DND-41 (cell line): ENCODE data around the gene STARD3.

ENCODE experiments used
- ATAC-seq: fragments of 200-7000 bp; cut with Tn5 transposase; 3 replicates; pipeline ENCODE4 v1.9.1; 2021; ENCODE audit warnings: low read depth; ENCODE audit not compliant: insufficient read depth
- DNase-seq: peaks from one replicate; pipeline ENCODE4 v3.0.0-alpha.2; 2020
- H2AFZ ChIP-seq: 2 replicates; pipeline ENCODE4 v1.6.0; 2012; ENCODE audit warnings: low read depth, low read length
- H3K27ac ChIP-seq: 2 replicates; pipeline ENCODE4 v1.5.1; 2012; ENCODE audit warnings: low read length, inconsistent platforms
- H3K27me3 ChIP-seq: fragments of 200-600 bp; sonication (generic); 2 replicates; pipeline ENCODE4 v1.6.0; 2012; ENCODE audit warnings: low read length, mild to moderate bottlenecking, inconsistent platforms; ENCODE audit not compliant: insufficient read depth, poor library complexity
- H3K36me3 ChIP-seq: 2 replicates; pipeline ENCODE4 v1.5.1; 2012; ENCODE audit warnings: low read length, inconsistent platforms; ENCODE audit not compliant: insufficient read depth
- H3K4me1 ChIP-seq: 2 replicates; pipeline ENCODE4 v1.5.1; 2012; ENCODE audit warnings: mild to moderate bottlenecking, low read length; ENCODE audit not compliant: insufficient read depth
- H3K4me2 ChIP-seq: 2 replicates; pipeline ENCODE4 v1.6.0; 2012; ENCODE audit warnings: mild to moderate bottlenecking, moderate library complexity, low read length, inconsistent platforms; ENCODE audit not compliant: insufficient read depth
- H3K4me3 ChIP-seq, 2 experiments: fragments of 200-600 bp in 1 of 2; shearing (Covaris generic) in 1 of 2; 2 replicates each; pipeline ENCODE4 v1.5.1; 2012 to 2016; ENCODE audit warnings: inconsistent platforms in 2 of 2, low read length in 2 of 2, mild to moderate bottlenecking in 2 of 2, low read depth in 1 of 2, moderate library complexity in 1 of 2
- H3K79me2 ChIP-seq: 2 replicates; pipeline ENCODE4 v1.6.0; 2012; ENCODE audit warnings: low read length, inconsistent platforms; ENCODE audit not compliant: insufficient read depth
- H3K9ac ChIP-seq: 2 replicates; pipeline ENCODE4 v1.6.0; 2012; ENCODE audit warnings: low read depth, mild to moderate bottlenecking, inconsistent platforms, low read length, moderate library complexity
- H3K9me3 ChIP-seq: 2 replicates; pipeline ENCODE4 v1.5.1; 2012; ENCODE audit warnings: low read length, moderate library complexity, mild to moderate bottlenecking, inconsistent platforms; ENCODE audit not compliant: insufficient read depth, severe bottlenecking
- H4K20me1 ChIP-seq: 2 replicates; pipeline ENCODE4 v1.6.0; 2012; ENCODE audit warnings: low read length; ENCODE audit not compliant: insufficient read depth
- EZH2 ChIP-seq: IDR thresholded peaks from 3 replicates; pipeline ENCODE4 v1.6.1; 2012; ENCODE audit warnings: borderline replicate concordance, low read depth, mild to moderate bottlenecking, moderate library complexity, low read length, inconsistent platforms; ENCODE audit not compliant: severe bottlenecking
- TF ChIP-seq, protein P1 (sequence below): IDR thresholded peaks from 2 replicates; pipeline ENCODE4 v1.5.1; 2012; ENCODE audit warnings: borderline replicate concordance, low read length, moderate library complexity, mild to moderate bottlenecking; ENCODE audit not compliant: poor library complexity, severe bottlenecking; ENCODE audit errors: extremely low read depth

Gene STARD3

DNA sequence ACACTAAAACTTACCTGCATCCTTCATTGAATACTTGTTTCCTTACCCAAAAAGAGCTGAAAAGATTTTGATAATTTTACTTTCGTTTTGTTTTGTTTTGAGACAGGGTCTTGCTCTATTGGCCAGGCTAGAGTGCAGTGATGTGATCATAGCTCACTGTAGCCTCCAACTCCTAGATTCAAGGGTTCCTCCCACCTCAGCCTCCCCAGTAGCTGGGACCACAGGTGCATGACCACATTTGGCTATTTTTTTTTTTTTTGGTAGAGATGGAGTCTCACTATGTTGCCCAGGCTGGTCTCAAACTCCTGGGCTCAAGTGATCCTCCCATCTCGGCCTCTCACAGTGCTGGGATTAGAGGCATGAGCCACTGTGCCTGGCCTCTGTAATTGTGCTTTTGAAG lies 18.2 kb downstream of the STARD3 start:
- H4K20me1 ChIP-seq: peaks cover 39% of the 10 kb centered on the region
- ATAC-seq: no peak
- no peak overlapping the region for H3K9ac ChIP-seq

DNA sequence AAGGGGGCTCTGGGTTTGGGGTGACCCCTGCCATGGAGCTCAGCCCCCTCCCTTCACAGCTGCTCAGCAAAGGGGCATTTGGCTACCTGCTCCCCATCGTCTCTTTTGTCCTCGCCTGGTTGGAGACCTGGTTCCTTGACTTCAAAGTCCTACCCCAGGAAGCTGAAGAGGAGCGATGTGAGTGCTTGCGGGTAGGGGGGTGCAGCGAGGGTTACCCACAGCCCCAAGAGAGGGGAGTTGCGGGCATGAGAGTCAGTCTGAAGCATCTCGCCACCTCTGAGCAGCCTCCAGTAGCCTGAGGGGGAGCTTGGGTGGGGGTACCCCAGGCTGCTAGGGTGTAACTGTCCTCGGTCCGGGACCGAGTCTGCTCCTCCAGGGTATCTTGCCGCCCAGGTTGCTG lies 21.4 kb downstream of the STARD3 start:
- no peak overlapping the region for H2AFZ ChIP-seq
- H3K27me3 ChIP-seq: no peaks in the 10 kb centered on the region
- no peak overlapping the region for H3K4me2 ChIP-seq
- no peaks in the 10 kb centered on the region for H3K4me1 ChIP-seq
- H3K9me3 ChIP-seq: no peaks in the 10 kb centered on the region
- no peak for ATAC-seq
- no peak overlapping the region for H3K27ac ChIP-seq
- peaks cover 78% of the 10 kb centered on the region for H3K36me3 ChIP-seq
- H3K9ac ChIP-seq: no peak overlapping the region
- no peak overlapping the region for H3K4me3 ChIP-seq
- peaks cover 11% of the 10 kb centered on the region; the same call in 1 of the 2 replicates for H3K79me2 ChIP-seq
- DNase-seq: no peak
- TF ChIP-seq, protein P1, sequence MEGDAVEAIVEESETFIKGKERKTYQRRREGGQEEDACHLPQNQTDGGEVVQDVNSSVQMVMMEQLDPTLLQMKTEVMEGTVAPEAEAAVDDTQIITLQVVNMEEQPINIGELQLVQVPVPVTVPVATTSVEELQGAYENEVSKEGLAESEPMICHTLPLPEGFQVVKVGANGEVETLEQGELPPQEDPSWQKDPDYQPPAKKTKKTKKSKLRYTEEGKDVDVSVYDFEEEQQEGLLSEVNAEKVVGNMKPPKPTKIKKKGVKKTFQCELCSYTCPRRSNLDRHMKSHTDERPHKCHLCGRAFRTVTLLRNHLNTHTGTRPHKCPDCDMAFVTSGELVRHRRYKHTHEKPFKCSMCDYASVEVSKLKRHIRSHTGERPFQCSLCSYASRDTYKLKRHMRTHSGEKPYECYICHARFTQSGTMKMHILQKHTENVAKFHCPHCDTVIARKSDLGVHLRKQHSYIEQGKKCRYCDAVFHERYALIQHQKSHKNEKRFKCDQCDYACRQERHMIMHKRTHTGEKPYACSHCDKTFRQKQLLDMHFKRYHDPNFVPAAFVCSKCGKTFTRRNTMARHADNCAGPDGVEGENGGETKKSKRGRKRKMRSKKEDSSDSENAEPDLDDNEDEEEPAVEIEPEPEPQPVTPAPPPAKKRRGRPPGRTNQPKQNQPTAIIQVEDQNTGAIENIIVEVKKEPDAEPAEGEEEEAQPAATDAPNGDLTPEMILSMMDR: no peak
- no peak for TF ChIP-seq EZH2
- peaks cover 29% of the 10 kb centered on the region for H4K20me1 ChIP-seq

More for the DNA sequence above, 18.2 kb downstream of the STARD3 start:
- Histone ChIP-seq H3K4me2 (no peak overlapping the region), H3K4me1 (no peaks in the 10 kb centered on the region), H3K9me3 (no peaks in the 10 kb centered on the region), H3K79me2 (peaks cover 13% of the 10 kb centered on the region; the same call in 1 of the 2 replicates), H3K36me3 (peaks cover 48% of the 10 kb centered on the region), H3K27ac (no peak overlapping the region), H2AFZ (no peak overlapping the region), H3K27me3 (no peaks in the 10 kb centered on the region), H3K4me3 (no peak overlapping the region)
- TF ChIP-seq, protein P1: no peak
- no peak for TF ChIP-seq EZH2
- DNase-seq: no peak

DNA sequence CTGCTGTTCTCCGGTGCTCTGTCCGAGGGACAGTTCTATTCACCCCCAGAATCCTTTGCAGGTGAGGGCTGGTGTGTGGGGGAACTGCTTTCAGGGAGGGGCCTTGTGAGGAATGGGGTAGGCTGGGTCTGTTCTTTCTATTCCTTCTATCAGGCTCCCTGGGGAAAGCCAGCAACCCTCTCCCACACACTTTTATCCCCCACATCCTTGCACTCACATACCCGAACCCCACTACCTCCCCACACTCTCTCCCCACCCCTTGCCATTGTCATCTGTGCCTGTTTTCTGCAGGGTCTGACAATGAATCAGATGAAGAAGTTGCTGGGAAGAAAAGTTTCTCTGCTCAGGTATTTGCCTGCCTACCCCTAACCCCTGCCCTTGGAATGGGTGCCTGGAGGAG lies 21.8 kb downstream of the STARD3 start:
- Histone ChIP-seq H3K4me1 (no peaks in the 10 kb centered on the region), H3K79me2 (peaks cover 11% of the 10 kb centered on the region; the same call in 1 of the 2 replicates), H3K4me3 (no peak overlapping the region), H3K4me2 (no peak overlapping the region), H2AFZ (no peak overlapping the region), H3K36me3 (peaks cover 74% of the 10 kb centered on the region), H3K9me3 (no peaks in the 10 kb centered on the region), H3K27me3 (no peaks in the 10 kb centered on the region), H4K20me1 (peaks cover 25% of the 10 kb centered on the region), H3K9ac (no peak overlapping the region), H3K27ac (no peak overlapping the region)
- no peak for ATAC-seq
- TF ChIP-seq EZH2: no peak
- TF ChIP-seq, protein P1: no peak
- no peak for DNase-seq
